Breast epithelium (tissue), 3 donors: Measurements from ENCODE around the gene LHPP.

Source experiments
- CTCF ChIP-seq, 3 donors: fragments of 450-650 bp; IDR thresholded peaks; one replicate each; pipeline ENCODE4 v1.5.1; 2016 to 2017; ENCODE audit warnings: antibody characterized with exemption in 3 of 3, mild to moderate bottlenecking in 3 of 3, moderate library complexity in 3 of 3
- POLR2A ChIP-seq: fragments of 450-650 bp; IDR thresholded peaks from one replicate; pipeline ENCODE4 v1.6.1; 2016; ENCODE audit warnings: antibody characterized with exemption, mild to moderate bottlenecking, moderate library complexity
- POLR2AphosphoS5 ChIP-seq, 3 donors: sonication (generic); formaldehyde crosslinking; IDR thresholded peaks; one replicate each; pipeline ENCODE4 v1.6.1; 2017; ENCODE audit warnings: antibody characterized with exemption in 3 of 3

- peak; percentile 90 to 96 (median 94) for TF ChIP-seq POLR2AphosphoS5 (IDR thresholded peaks at IDR 0.05)
- peak in 1 of 3 donors; percentile 20 for TF ChIP-seq CTCF (IDR thresholded peaks at IDR 0.05)
- TF ChIP-seq POLR2A = peak; percentile 95
Measured at GRCh38 chr10:124418726-124419501, 42.7 kb upstream of the LHPP start, which contains the start of gene OAT.
